IPS-NIHi7 (cell line): ENCODE measurements around the gene WDR76.
"Not testable (repeated sequence)": the region's sequence is repeated elsewhere in the genome, so short reads cannot be mapped to it uniquely, and the experiment has no call there.

Source experiments
- DNase-seq: peaks from one replicate; pipeline ENCODE4 v3.0.0; 2012; ENCODE audit warnings: mixed read lengths; ENCODE audit errors: extremely low spot score

WDR76 gene

DNA sequence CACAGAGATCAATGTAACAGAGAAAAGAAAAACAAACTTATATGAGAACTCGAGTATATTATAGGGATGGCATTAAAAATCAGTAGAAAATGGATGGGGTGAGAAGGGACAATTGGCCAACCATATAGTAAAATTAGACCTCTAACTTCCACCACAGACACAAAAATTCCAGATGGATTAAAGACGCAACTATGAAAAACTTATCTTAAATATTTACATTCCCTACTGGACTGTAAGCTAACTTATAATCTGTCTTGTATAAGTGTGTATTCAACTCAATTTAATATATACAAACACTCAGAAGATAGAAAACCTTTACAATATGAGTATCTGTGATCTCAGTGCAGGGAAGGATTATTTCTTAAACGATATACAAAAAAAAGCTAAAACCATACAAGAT, 5.3 kb upstream of the WDR76 start:
- no peak for DNase-seq

GRCh38 chr15:43824302-43825246, 2.2 kb upstream of the WDR76 start, which contains the start of gene MFAP1:
MFAP1 (minus strand) TSS chr15:43824690; CDS start chr15:43824569, 121 bp downstream.
- peak; percentile 96 for DNase-seq

GRCh38 chr15:43825305-43825704, 1.5 kb upstream of the WDR76 start:
- not testable (repeated sequence) for DNase-seq

GRCh38 chr15:43826029-43826507, 734 bp upstream of the WDR76 start:
- no peak for DNase-seq

DNA sequence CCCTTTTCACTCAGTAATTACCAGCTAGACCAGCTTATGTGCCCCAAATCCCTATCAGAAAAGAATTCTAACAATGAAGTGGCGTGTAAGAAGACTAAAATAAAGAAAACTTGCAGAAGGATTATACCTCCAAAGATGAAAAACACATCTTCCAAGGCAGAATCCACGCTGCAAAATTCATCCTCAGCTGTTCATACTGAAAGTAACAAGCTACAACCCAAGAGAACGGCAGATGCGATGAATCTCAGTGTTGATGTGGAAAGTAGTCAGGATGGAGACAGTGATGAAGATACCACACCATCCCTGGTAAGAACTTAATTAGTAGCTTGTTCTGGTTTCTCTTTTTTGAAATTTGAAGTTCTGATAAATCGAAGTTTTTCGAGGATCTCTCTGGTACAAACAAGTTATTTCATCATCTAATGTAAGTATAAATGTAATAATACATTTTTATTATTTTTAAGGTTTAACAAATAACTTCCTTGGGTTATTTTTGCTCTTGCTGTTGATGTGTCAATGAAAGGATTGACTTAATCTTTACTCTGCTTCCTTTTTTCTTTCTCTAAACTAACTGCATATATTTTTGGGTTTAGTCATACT, 1.4 kb downstream of the WDR76 start:
- DNase-seq = no peak

GRCh38 chr15:43829951-43830540, 3.2 kb downstream of the WDR76 start:
- DNase-seq = not testable (repeated sequence)

GRCh38 chr15:43830691-43831275, 4.0 kb downstream of the WDR76 start:
- not testable (repeated sequence) for DNase-seq

DNA sequence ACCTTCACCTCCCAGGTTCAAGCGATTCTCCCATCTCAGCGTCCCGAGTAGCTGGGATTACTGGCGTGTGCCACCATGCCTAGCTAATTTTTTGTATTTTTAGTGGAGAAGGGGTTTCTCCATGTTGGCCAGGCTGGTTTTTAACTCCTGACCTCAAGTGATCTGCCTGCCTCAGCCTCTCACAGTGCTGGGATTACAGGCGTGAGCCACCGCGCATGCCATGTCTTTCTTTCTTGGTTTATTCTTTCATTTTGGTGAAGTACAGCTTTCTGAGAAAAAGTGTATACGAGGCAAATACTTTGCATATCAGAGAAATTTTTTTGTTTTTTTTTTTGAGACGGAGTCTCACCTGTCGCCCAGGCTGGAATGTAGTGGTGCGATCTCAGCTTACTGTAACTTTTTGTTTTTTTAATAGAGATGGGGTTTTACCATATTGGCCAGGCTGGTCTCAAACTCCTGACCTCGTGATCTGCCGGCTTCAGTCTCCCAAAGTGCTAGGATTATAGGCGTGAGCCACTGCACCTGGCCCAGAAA, 4.8 kb downstream of the WDR76 start:
- not testable (repeated sequence) for DNase-seq

GRCh38 chr15:43832485-43832884, 5.7 kb downstream of the WDR76 start:
- DNase-seq = not testable (repeated sequence)

GRCh38 chr15:43845421-43845820, 18.6 kb downstream of the WDR76 start:
- no peak for DNase-seq

GRCh38 chr15:43851251-43851650, 24.4 kb downstream of the WDR76 start:
- no peak for DNase-seq

DNA sequence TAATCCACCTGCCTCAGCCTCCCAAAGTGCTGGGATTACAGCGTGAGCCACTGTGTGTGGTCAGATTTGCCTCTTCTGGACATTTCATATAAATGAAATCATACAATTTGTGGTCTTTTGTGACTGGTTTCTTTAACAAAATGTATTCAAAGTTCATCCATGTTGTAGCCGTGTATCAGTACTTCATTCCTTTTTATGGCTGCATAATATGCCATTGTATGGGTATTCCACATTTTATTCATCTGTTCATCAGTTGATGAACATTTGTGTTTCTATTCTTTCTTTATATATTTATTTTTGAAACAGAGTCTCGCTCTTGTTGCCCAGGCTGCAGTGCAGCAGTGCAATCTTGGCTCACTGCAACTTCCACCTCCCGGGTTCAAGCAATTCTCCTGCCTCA, 25.8 kb downstream of the WDR76 start:
- no peak for DNase-seq

GRCh38 chr15:43854801-43855200, 28.0 kb downstream of the WDR76 start:
- no peak for DNase-seq

DNA sequence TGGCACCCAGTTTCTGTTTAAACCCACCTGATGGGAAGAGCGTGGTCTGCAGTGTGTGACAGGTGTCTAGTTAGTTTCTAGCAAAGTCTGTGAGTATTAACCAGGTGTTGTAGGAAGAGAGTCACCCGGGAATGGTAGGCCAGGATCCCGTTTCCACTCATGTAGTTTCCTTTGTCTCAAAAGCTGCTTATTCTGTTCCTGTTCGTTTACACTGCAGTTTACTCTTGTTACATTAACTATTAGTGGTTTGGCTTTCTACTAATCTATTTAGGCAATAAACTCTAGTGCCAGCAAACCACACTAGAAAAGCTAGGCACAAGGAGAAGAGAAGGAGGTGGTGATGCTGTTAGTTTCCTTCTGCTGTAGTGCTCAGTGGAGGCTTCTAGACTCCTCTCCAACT, 32.7 kb downstream of the WDR76 start:
- DNase-seq = no peak

DNA sequence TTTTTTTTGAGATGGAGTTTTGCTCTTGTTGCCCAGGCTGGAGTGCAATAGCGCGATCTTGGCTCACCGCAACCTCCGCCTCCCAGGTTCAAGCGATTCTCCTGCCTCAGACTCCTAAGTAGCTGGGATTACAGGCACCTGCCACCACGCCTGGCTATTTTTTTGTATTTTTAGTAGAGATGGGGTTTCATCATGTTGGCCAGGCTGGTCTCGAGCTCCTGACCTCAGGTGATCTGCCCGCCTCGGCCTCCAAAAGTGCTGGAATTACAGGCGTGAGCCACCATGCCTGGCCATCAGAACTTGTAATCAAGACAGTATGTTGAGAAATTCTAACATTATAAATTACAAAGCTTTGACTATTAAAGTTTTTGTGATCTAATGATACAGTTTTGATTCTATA, 39.8 kb downstream of the WDR76 start:
- DNase-seq = not testable (repeated sequence)

GRCh38 chr15:43867096-43867495, 40.3 kb downstream of the WDR76 start:
- no peak for DNase-seq

GRCh38 chr15:43868406-43868805, 41.6 kb downstream of the WDR76 start:
- DNase-seq = no peak

DNA sequence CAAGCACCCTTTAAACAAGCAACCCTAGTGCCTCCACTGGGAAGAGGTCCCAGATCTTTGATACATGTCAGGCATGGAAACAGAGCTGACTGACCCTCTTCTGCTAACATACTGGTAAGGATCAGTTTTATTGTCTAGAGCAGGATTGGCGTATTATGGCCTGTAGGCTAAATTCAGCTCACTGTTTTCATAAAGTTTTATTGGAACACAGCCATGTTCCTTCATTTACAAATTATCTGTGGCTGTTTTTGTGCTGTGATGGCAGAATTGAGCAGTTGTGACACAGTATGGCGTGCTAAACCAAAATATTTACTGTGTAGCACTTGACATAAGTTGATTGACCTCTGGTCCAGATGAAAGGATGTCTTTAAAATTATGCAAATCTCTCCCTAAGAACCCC, 45.0 kb downstream of the WDR76 start:
- no peak for DNase-seq

DNA sequence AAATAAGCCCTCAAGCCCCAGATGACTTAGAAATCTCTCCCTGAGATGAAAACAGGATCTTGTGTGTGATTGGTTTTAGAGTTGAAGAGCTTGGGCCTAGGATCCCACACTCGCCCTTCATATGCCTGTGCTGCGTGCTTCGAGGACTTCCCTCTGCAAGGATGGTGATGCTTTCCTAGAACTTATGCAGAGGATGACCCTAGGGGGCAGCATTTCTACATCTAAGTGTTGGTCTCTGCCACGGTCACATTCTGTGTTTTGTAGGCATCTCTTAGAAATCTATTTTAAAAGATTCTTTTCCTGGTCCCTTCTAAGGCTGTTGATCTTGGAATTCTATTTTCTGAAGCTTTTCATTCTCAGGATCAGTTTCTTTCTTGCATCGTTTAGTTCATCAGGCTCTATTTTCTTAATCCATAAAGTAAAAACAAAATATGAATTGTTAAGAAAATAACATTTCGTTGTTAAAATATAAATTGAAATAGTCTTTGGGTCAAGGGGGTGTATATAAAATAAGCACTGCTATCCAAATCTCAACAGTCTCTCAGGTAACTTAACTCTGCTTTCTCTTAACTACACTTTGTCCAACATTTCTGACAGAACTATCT, 45.7 kb downstream of the WDR76 start:
- DNase-seq = peak; percentile 80

DNA sequence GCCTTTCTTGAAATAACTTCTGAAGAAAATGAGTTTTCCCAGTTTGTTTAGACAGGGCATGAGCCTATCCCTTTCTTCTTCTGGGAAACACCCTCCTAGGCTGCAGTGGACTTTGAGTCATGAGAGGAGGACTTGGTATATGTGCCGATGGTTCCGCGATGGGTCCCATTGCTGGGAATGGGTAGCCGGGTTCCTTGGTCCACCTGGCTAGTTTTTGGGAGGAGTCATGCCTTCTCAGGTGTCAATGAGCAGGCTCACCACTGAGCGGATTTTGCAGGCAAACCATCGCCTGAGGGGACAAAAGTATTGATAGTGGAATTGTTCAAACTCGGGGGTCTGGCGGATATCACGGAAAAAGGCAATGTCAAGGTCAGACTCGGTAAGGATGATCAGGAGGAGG, 46.8 kb downstream of the WDR76 start:
- DNase-seq = no peak

DNA sequence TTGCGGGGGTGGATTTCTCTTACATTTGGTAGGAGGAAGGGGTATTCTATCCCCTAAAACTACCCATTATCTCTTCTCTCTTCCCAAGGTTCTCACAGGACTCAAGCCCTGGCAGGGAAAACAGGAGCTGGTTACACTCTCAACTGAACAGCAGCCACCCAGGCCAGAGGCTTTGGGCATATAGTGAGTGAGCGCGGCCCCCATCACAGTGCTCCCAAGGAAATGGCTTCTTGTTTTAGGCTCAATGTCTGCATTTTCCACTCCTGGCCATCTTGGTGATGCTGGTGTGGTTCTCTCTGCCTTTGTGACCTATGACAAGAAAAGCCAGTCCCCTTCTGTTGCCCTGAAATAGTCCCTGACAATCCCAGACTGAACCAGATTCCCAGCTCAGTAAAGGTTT, 50.1 kb downstream of the WDR76 start:
- DNase-seq = no peak
